Gastroesophageal sphincter (tissue), 3 donors: Measurements from ENCODE around the gene ZFAND4.

Source experiments
- EP300 ChIP-seq: sonication (generic); formaldehyde crosslinking; IDR thresholded peaks from one replicate; pipeline ENCODE4 v1.6.1; 2017; ENCODE audit warnings: antibody characterized with exemption, mild to moderate bottlenecking
- POLR2A ChIP-seq, 2 donors: fragments of 450-650 bp; IDR thresholded peaks; one replicate each; pipeline ENCODE4 v1.6.1; 2017; ENCODE audit warnings: antibody characterized with exemption in 2 of 2, mild to moderate bottlenecking in 2 of 2, moderate library complexity in 1 of 2
- POLR2AphosphoS5 ChIP-seq: sonication (generic); formaldehyde crosslinking; IDR thresholded peaks from one replicate; pipeline ENCODE4 v1.6.1; 2017; ENCODE audit warnings: antibody characterized with exemption
- TF ChIP-seq, protein P1 (sequence below), 4 experiments: fragments of 200-600 bp in 2 of 4; fragments of 450-650 bp in 2 of 4; sonication (generic) in 1 of 4; IDR thresholded peaks; one replicate each; pipeline ENCODE4 v1.5.1; 2017 to 2019; ENCODE audit warnings: antibody characterized with exemption in 4 of 4, mild to moderate bottlenecking in 2 of 4, moderate library complexity in 2 of 4

DNA sequence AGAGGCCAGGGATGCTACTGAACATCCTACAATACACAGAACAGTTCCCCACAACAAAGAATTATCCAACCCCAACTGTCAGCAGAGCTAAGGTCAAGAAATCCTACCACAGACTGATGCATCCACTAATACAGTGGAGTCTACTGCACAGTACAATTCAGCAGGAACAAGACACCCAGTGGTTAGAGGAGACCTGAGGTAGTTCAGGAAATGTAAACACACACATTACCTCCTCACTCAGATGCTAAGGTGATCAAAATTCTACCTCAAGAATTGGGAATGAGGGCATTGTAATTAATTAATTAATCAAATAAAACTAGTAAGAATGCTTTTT lies 91.4 kb downstream of the ZFAND4 start:
- TF ChIP-seq, protein P1, sequence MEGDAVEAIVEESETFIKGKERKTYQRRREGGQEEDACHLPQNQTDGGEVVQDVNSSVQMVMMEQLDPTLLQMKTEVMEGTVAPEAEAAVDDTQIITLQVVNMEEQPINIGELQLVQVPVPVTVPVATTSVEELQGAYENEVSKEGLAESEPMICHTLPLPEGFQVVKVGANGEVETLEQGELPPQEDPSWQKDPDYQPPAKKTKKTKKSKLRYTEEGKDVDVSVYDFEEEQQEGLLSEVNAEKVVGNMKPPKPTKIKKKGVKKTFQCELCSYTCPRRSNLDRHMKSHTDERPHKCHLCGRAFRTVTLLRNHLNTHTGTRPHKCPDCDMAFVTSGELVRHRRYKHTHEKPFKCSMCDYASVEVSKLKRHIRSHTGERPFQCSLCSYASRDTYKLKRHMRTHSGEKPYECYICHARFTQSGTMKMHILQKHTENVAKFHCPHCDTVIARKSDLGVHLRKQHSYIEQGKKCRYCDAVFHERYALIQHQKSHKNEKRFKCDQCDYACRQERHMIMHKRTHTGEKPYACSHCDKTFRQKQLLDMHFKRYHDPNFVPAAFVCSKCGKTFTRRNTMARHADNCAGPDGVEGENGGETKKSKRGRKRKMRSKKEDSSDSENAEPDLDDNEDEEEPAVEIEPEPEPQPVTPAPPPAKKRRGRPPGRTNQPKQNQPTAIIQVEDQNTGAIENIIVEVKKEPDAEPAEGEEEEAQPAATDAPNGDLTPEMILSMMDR (IDR thresholded peaks at IDR 0.05) = no peak
- no peak for TF ChIP-seq POLR2A (IDR thresholded peaks at IDR 0.05)
- TF ChIP-seq POLR2AphosphoS5 = no peak
- TF ChIP-seq EP300 = no peak
